ENCODE results near the gene LCN6.
"Not testable (repeated sequence)": the region's sequence is repeated elsewhere in the genome, so short reads cannot be mapped to it uniquely, and the experiment has no call there.

Gene LCN6

GRCh38 chr9:136784249-136784996, 36.1 kb upstream of the LCN6 start:
- ATAC-seq = no peak
- DNase-seq = no peak

DNA sequence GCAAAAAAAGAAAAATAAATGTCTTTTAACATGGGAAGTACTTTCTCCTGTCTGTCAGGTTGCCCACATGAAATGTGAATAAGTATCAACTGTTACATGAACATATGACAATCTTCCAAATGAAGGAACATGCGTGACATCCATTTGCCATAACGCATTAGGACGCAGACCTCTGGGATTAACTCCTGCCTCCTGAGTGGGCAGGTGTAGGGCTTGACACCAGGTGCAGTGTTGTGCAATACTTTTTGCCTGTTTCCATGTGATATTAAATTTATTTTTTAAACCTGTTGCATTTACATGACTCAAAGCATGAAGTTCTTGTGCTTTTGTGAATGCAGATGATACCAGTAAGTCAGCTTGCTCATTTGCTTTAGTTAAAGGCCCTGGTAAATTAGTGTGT, 34.1 kb upstream of the LCN6 start:
- ATAC-seq (no peak), DNase-seq (no peak)

DNA sequence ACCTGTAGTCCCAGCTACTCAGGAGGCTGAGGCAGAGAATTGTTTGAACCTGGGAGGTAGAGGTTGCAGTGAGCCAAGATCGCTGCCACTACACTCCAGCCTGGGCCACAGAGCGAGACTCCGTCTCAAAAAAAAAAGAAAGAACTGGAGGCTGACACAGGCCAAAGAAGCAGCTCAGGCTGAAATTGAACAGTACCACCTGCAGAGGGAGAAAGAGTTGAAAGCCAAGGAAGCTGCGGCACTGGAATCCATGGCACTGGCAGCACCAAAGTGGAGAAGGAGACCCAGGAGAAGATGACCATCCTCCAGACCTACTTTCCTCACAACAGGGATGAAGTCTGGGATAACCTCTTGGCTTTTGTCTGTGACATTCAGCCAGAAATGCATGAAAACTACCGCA, 31.5 kb upstream of the LCN6 start:
- ATAC-seq = no peak
- no peak for DNase-seq

GRCh38 chr9:136777359-136777758, 29.0 kb upstream of the LCN6 start:
- ATAC-seq = no peak
- DNase-seq = no peak

- ATAC-seq (no peak), DNase-seq (no peak)
These were observed 28.6 kb upstream of the LCN6 start for GRCh38 chr9:136776947-136777346.

DNA sequence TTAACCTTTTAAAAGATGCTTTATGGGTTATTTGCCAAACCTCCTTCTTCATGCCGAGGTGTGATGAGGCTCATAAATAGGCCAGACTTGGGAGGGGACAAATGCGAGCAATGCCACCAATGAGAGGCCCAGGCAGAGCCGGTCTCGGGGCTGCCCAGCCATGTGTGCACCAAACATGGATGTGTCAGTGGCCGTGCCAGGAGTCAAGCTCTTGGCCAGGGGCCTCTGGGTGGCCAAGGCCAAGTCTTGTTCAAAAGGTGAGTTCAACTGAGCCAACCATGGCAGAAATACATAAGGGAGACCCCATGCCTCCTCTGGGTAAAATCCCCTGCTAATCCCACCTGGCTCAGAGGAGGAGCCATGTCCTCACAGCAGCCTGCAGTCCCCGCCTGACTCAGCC, 26.9 kb upstream of the LCN6 start:
- no peak for ATAC-seq

GRCh38 chr9:136774416-136775045, 26.2 kb upstream of the LCN6 start:
- ATAC-seq = no peak

More for the DNA sequence above, 26.9 kb upstream of the LCN6 start:
- DNase-seq = no peak

DNA sequence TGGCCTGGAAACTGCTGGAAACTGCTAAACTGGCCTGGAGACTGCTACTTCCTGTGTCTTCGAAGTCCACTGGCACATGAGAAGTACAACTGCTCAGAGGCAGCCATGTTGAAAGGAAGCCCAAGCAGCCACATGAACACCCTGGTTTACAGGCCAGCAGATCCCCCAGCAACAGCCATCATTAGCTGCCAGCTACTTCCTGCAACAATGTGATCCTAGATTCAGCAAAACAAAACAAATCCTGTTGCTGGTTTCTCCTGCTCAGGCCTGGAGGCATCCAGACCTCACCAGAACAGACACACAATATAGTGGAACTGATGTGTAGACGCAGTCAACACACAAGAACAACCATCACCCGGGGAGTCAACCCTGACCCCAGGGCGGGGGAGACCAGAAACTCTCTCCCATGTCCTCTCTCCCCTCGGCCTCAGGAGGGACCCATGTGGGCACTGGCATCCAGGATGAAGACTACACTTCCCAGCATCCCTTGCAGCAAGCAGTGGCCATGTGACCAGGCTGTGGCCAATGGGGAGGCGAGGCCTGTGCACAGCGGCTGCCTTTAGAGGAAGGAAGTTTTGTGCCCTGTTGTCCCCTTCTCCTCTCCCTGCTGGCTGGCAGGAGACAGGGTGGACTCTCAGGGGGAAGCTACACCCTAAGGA, 25.2 kb upstream of the LCN6 start:
- DNase-seq (peak; percentile 34), ATAC-seq (no peak)

More at GRCh38 chr9:136774416-136775045, 26.2 kb upstream of the LCN6 start:
- DNase-seq = no peak

DNA sequence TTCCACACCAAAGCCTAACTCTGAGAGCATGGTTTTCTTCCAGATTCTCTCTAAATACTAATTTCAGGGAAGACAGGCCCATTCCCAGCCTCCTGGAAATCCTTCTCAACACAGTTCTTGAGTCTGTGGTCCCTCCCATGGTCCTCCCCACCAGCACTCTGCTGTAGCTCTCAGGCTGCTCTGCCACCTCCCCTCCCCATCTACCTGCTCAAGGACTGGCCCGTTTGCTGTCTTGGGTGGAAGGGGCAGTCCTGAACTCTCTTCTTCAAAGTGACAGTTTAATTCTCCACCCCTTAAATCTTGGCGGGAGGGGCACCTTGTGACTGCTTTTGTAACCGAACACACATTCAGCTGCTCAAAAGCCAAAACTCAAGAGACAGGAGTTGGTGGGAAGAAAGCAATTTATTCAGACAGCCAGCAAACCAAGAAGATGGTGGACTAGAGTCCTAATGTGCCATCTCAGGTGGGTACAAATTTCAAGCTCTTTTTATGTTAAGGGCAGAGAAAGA, 23.6 kb upstream of the LCN6 start:
- ATAC-seq (no peak), DNase-seq (no peak)

GRCh38 chr9:136769710-136770191, 21.4 kb upstream of the LCN6 start:
- peak; percentile 73 for DNase-seq
- ATAC-seq = no peak

- peak; percentile 68 for DNase-seq
- ATAC-seq = peak; percentile 37
These were observed 18.2 kb upstream of the LCN6 start for GRCh38 chr9:136766410-136767120.

DNA sequence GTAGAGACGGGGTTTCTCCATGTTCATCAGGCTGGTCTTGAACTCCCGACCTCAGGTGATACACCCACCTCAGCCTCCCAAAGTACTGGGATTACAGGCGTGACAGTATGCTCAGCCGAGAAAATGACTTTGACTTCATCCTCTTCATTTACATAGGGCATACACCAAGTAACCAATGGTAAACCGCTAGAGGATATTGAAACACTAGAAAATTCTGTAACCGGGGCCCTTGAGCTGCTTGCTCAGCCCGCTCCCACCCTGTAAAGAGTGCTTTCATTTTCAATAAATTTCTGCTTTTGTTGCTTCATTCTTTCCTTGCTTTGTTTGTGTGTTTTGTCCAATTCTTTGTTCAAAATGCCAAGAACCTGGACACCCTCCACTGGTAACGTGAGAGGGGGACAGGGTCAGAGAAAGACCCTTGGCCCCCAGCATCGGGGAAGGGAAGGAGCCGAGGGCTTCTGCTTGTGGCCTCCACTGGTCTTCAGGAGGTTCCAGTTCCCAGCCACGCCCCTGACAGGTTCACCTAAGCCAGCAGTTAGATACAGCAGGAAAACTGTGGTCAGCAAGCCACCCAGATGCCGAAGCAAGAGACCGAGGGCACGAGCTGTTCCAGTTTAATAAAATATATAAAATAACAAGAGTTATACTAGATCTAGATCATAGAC, 17.6 kb upstream of the LCN6 start:
- DNase-seq, ATAC-seq: not testable (repeated sequence)

GRCh38 chr9:136765041-136765440, 16.7 kb upstream of the LCN6 start:
- no peak for DNase-seq

GRCh38 chr9:136764301-136764891, 16.1 kb upstream of the LCN6 start, which contains the start of gene LCN15:
TSS of gene LCN15 (minus strand) at chr9:136764518. CDS start at chr9:136764488, 30 bp downstream.
- ATAC-seq (no peak), DNase-seq (no peak)

More at GRCh38 chr9:136765041-136765440, 16.7 kb upstream of the LCN6 start:
- no peak for ATAC-seq

DNA sequence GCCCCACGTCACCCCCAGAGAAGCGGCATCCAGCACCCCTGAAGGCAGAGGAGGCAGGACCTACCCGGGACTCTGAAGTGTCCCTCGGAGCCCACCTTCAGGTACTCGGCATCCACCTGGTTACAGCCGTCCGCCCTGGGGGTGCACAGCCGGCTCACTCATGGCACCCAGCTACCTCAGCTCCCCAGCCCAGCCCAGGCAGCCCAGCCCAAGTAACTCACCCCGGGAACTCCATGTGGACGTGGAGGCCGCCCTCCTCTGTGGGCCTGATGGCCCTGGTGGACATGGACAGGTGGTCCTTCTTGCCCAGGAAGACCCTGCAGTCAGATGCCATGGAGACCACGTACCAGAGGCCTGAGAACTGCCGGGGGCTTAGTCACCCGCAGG, 15.3 kb upstream of the LCN6 start:
- DNase-seq = no peak
- no peak for ATAC-seq

- ATAC-seq (no peak), DNase-seq (peak; percentile 75)
These were observed 14.8 kb upstream of the LCN6 start for GRCh38 chr9:136762915-136763648.

- ATAC-seq (no peak), DNase-seq (no peak)
These were observed 13.9 kb upstream of the LCN6 start for GRCh38 chr9:136762221-136762691.

DNA sequence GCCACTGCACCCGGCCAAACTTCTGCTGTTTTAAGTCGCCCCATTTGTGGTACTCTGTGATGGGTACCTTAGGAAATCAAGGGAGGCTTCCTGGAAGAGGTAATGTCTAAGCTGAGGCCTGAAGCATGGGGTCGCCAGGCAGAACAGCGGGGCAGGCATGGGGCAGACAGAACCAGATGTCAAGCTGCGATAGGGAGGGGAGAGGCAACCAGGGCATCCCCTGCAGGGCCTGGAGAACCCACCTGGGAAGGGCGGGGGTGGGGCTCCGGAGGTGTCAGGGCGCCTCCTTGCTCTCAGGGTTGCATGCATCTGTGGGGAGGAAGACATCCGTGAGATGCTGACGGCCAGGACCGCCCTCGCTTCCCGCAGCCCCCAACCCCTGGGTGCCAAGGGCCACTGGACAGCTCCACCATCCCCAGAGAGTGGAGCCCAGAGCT, 13.2 kb upstream of the LCN6 start:
- DNase-seq = no peak
- no peak for ATAC-seq

DNA sequence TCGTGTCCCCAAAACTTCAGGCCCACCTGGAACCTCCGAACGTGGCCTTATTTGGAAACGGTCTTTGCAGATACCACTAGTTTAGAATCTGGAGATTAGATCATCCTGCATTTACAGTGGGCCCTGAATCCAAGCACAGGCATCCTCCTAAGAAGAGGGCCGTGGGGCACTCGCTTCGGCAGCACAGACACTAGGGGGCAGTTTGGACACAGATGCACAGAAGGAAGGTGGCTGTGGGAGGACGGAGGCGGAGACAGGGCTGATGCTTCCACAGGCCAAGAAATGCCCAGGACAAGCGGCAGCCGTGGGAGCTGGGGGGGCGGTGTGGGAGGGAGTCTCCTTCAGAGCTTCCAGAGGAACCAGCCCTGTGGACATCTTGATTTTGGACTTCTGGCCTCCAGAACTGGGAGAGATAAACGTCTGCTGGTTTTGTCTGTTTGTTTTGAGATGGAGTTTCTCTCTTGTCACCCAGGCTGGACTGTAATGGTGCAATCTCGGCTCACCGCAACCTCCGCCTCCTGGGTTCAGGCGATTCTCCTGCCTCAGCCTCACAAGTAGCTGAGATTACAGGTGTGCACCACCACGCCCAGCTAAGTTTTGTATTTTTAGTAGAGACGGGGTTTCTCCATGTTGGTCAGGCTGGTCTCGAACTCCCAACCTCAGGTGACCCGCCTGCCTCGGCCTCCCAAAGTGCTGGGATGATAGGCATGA, 12.7 kb upstream of the LCN6 start:
- not testable (repeated sequence) for ATAC-seq
- peak; percentile 47 for DNase-seq

DNA sequence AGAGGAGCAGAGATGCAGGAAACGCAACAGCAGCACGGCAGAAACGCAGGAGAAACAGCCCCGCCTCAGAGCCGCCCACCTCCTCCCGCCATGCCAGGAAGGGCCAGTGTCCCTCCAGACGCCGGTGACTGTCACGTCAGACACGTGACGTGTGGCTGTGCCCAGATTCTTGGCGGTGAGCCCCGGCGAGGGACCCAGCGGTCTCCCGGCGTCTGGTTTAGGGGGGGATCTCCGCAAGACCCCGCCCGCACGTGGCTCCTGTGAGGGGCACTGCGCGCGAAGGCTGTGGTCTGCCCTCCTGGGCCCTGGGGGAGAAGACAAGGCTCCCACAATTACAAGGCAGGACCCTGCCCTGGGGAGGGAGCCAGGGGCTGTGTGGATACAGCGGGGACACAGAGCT, 12.1 kb upstream of the LCN6 start:
- ATAC-seq (no peak), DNase-seq (no peak)

Measured in stimulated activated naive CD8-positive, alpha-beta T cell treated with anti-CD3 and anti-CD28 coated beads, Interleukin-15, Interleukin-2, amounts not matched to agents 100 U/mL and 50 U/mL, for 24 hours (primary cell).